Activated CD8-positive, alpha-beta memory T cell treated with anti-CD3 and anti-CD28 coated beads, Interleukin-2, amount 50 U/mL, for 24 hours (primary cell): ENCODE data around the gene PLCL1.

ENCODE experiments used
- DNase-seq: peaks from one replicate; pipeline ENCODE4 v3.0.0-alpha.2; 2020; ENCODE audit errors: extremely low read depth

PLCL1 gene

DNA sequence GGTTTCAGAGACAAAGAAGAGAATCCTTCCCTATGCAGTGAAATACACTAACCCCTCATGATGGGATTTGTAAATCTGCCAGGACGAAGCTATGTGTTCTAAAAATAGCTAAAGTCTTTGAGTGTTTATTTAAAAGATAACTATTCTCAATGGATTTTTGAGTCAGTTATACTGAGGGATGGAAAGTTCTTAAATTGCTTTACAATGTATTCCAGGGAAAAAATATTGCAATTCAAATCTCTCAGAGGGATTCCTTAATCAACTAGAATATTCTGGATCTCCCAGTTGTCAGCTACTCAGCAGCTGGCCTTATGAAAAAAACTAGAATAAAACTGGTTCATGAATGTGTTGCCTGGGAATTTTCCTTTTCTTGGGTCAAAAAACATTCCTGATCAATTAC is 312.4 kb downstream of the PLCL1 start:
- DNase-seq, result no peak

GRCh38 chr2:198117406-198118041 is 313.1 kb downstream of the PLCL1 start:
- DNase-seq, result no peak

DNA sequence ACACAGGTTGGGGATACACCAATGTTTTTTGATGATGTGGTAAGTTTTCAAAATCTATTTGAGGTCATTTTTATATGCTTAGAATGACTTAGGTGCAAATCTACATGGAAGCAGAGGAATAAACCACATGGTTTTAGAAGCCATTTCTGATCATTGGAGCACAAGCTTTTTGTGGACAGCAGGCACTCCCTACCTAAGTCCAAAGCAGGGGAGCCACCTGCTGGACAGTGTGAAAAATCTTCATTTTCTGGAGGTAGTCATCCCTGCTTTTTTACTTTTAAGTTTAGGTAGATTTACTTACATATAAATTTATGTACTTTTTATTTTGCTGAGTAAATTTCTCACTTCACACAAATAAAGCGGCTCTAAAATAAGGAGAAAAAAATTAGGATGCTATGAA is 323.2 kb downstream of the PLCL1 start:
- DNase-seq, result no peak

GRCh38 chr2:198129609-198130008 is 325.2 kb downstream of the PLCL1 start:
- no peak for DNase-seq

- no peak for DNase-seq
Measured at GRCh38 chr2:198134293-198134955, 330.0 kb downstream of the PLCL1 start.

GRCh38 chr2:198135481-198135934 is 331.1 kb downstream of the PLCL1 start:
- DNase-seq, result no peak

DNA sequence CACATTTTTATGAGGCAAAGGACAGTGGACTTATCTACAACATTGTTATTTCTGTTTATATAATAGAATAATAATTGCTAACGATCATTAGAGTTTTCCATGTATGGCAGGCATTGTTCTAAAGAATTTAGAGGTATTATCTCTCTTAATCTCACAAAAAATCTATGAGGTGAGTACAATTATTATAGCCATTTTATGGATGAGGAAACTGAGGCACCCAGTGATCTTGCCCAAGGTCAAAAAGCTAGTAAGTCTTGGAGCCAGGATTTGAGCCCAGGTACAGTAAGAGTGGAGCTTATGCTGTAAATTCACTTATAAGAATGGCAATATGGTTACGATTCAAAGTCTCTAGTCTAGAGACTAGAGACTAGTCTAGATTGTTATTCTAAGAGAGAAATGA is 331.7 kb downstream of the PLCL1 start:
- DNase-seq, result no peak

GRCh38 chr2:198137733-198138132 is 333.3 kb downstream of the PLCL1 start:
- DNase-seq, result no peak

DNA sequence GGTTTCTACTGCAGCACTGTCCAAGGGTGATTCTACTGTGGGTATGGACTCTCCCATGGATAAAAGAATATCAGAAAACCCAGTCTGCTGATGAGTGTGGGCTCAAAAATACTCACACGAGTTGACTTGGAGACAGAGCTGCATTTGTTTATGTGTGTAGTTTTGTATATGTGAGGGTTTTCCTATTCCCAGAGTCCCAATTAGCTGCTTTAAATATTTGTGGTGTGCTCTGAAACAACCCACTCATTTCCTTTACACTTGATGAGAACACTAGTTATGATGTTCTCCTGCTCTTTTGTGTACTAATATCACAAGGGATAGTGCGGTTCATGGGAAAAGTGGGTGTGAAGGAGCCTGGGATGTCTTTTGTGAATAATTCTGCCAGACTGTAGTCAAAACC is 337.3 kb downstream of the PLCL1 start:
- no peak for DNase-seq

DNA sequence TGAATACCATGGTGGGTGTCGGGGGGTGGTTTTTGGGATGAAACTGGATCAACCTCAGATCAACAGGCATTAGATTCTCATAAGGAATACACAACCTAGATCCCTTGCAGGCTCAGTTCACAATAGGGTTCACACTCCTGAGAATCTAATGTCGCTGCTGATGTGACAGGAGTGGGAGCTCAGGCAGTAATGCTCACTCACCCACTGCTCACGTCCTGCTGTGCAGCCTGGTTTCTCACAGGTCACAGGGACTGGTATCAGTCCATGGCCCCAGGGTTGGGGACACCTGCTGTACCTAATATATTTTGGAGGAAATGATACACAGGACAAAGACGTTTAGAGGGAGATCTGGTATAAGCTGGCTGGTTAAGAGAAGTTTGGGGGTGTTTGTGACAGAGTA is 338.8 kb downstream of the PLCL1 start:
- DNase-seq, result no peak

DNA sequence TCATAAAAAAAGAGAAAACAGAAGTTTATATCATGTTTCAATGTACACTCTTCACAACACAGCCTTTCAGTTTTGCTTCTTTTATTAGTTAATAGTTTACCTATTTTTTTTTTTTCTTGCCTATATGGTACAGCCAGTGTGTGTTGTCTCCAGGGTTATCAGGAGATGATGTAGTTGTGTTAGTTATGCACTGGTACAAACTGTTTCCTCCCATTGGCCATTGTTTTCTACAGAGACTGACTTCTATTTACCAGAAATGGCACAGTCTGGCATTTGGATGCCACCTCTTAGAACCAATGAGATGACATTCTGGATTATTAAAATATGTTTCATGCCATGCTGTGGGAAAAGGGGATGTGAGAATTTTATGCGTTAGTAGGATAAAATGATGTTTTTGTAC is 339.4 kb downstream of the PLCL1 start:
- DNase-seq, result no peak

DNA sequence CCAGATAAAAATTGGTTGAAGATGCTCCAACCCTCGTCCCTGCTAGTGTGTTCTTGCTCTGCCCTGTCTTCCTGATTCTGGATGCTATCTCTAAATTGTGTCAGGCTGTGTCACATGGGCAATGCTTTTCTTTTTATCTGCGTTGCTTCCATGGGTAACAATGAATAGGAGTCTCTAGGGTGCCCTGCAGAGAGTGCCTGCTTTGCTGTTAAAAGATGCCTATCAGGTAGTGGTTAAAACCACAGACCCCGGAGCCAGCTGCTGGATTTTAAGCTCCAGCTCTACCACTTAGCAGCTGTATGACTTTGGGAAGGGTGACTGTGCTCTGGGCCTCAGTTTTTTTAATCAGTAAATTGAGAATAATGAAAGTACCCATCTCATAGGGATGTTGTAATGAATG is 340.3 kb downstream of the PLCL1 start:
- DNase-seq, result no peak

GRCh38 chr2:198146346-198146940 is 342.1 kb downstream of the PLCL1 start:
- no peak for DNase-seq

DNA sequence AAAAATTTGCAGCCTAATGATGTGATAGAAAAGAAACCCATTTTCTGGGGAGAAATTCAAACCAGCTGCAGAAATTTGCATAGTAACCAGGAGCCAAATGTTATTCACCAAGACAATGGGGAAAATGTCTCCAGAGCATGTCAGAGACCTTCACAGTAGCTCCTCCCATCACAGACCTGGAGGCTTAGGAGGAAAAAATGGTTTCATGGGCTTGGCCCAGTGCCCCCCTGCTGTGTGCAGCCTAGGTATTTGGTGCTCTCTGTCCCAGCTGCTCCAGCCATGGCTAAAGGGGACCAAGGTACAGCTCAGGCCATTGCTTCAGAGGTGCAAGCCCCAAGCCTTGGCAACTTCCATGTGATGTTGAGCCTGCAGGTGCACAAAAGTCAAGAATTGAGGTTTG is 352.9 kb downstream of the PLCL1 start:
- no peak for DNase-seq

GRCh38 chr2:198161151-198161550 is 356.8 kb downstream of the PLCL1 start:
- DNase-seq, result no peak

DNA sequence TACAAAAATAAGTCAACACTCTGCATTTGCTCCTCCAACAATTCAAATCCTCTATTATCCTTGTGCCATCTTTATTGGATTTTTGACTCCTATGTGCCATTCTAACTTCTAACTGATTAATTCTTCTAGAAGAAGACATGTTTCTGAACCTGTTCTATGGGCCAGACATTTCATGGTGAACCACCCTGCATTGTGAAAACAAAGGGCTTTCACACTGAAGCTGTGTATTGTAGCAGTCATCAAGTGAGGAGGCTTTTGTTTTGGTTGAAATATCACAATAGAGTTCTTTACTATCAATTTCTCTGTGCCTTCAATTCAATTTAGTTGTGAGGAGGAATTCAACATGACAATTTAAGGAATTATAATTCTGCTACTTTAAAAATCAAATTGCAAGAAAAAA is 357.9 kb downstream of the PLCL1 start:
- no peak for DNase-seq

DNA sequence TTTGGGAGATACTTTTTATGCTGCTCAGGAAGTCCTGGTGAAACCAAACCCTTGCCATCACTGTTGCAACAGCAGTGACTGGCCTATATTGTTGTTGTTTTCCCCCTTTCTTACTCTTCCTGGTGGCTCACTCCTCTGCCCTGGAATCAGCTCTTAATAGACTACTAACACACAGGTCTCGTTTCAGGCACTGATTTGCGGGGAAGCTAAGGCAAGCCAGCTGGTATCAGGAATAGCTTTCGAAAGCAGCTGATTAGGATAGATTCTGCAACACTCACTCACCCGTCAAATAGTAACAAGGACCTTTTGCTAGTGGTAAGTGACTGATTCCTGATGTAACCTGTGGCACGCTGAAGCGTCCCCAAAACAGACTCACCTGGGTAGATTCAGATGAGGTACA is 360.4 kb downstream of the PLCL1 start:
- DNase-seq, result no peak

GRCh38 chr2:198165289-198165688 is 360.9 kb downstream of the PLCL1 start:
- no peak for DNase-seq

GRCh38 chr2:198167346-198167745 is 363.0 kb downstream of the PLCL1 start:
- no peak for DNase-seq

DNA sequence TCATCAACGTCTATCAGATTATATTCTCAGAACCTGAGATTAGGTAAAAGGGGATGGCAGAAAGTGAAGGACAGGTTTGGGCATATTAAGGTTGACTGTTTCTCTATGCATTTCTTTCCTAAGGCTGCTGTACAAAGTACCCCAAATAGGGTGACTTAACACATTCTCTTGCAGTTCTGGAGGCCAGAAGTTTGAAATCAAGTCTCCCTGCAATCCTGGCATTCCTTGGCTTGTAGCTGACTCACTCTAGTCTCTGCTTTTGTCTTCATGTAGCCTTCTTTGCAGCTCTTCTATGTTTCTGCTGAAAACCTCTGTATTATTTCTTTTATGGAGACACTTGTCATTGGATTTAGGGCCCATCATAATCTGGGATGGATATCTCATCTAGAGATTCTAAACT is 364.3 kb downstream of the PLCL1 start:
- no peak for DNase-seq

- DNase-seq, result no peak
Measured at GRCh38 chr2:198173242-198173641, 368.8 kb downstream of the PLCL1 start.

- DNase-seq, result no peak
Measured at GRCh38 chr2:198173864-198174263, 369.5 kb downstream of the PLCL1 start.

- DNase-seq, result no peak
Measured at GRCh38 chr2:198175271-198175670, 370.9 kb downstream of the PLCL1 start.
